GM19467 (cell line): ENCODE results near the gene ATXN7L2.
"Not testable (repeated sequence)": the region's sequence is repeated elsewhere in the genome, so short reads cannot be mapped to it uniquely, and the experiment has no call there.

ENCODE experiments used
- ATAC-seq: cut with Tn5 transposase; IDR thresholded peaks from one replicate; pipeline ENCODE4 v1.9.1; 2021; ENCODE audit warnings: mild to moderate bottlenecking, moderate library complexity; ENCODE audit not compliant: unreplicated experiment

The ATXN7L2 gene

GRCh38 chr1:109483672-109484518 is at the start of gene ATXN7L2:
Gene ATXN7L2 (plus strand): TSS chr1:109483905. CDS start chr1:109483954, 49 bp downstream.
- ATAC-seq = peak; percentile 73

- no peak for ATAC-seq
Observed at GRCh38 chr1:109434484-109434883, 49.2 kb upstream of the ATXN7L2 start.

GRCh38 chr1:109438798-109439297 is 44.9 kb upstream of the ATXN7L2 start:
- no peak for ATAC-seq

GRCh38 chr1:109441069-109441468 is 42.6 kb upstream of the ATXN7L2 start:
- ATAC-seq = no peak

GRCh38 chr1:109443476-109443875 is 40.2 kb upstream of the ATXN7L2 start:
- no peak for ATAC-seq

- ATAC-seq = no peak
Observed at GRCh38 chr1:109444346-109444745, 39.4 kb upstream of the ATXN7L2 start.

- not testable (repeated sequence) for ATAC-seq
Observed at GRCh38 chr1:109445949-109446695, 37.6 kb upstream of the ATXN7L2 start.

- no peak for ATAC-seq
Observed at GRCh38 chr1:109447524-109447923, 36.2 kb upstream of the ATXN7L2 start.

- ATAC-seq = no peak
Observed at GRCh38 chr1:109454497-109455133, 29.1 kb upstream of the ATXN7L2 start.

GRCh38 chr1:109457819-109458218 is 25.9 kb upstream of the ATXN7L2 start:
- no peak for ATAC-seq

GRCh38 chr1:109466125-109466451 is 17.6 kb upstream of the ATXN7L2 start:
- ATAC-seq = no peak

- ATAC-seq = no peak
Observed at GRCh38 chr1:109466452-109467300, 17.0 kb upstream of the ATXN7L2 start, which contains the start of gene SYPL2. Gene SYPL2 (plus strand): TSS chr1:109466546. CDS start chr1:109466844, 298 bp downstream.

- ATAC-seq = no peak
Observed at GRCh38 chr1:109467301-109467777, 16.4 kb upstream of the ATXN7L2 start.

GRCh38 chr1:109468061-109468460 is 15.6 kb upstream of the ATXN7L2 start:
- ATAC-seq = no peak

- ATAC-seq = no peak
Observed at GRCh38 chr1:109468903-109469302, 14.8 kb upstream of the ATXN7L2 start.

GRCh38 chr1:109470245-109470644 is 13.5 kb upstream of the ATXN7L2 start:
- no peak for ATAC-seq

- no peak for ATAC-seq
Observed at GRCh38 chr1:109472779-109473178, 10.9 kb upstream of the ATXN7L2 start.

GRCh38 chr1:109473284-109474057 is 10.2 kb upstream of the ATXN7L2 start:
- ATAC-seq = not testable (repeated sequence)

GRCh38 chr1:109474697-109475096 is 9.0 kb upstream of the ATXN7L2 start:
- no peak for ATAC-seq
